GM18873 (cell line): ENCODE measurements around the gene DCTN5.

ENCODE experiments used
- ATAC-seq: cut with Tn5 transposase; IDR thresholded peaks from one replicate; pipeline ENCODE4 v1.9.1; 2021; ENCODE audit warnings: mild to moderate bottlenecking, moderate library complexity, moderate number of reproducible peaks; ENCODE audit not compliant: unreplicated experiment, low FRiP score

DCTN5 gene

GRCh38 chr16:23724096-23724784 is 83.0 kb downstream of the DCTN5 start:
- ATAC-seq = no peak

- no peak for ATAC-seq
These were observed 83.5 kb downstream of the DCTN5 start for GRCh38 chr16:23724785-23725131.

- no peak for ATAC-seq
These were observed 85.4 kb downstream of the DCTN5 start for GRCh38 chr16:23726710-23727109.
